ENCODE data around the gene AKAP6.

GRCh38 chr14:32703183-32703621 is 374.1 kb downstream of the AKAP6 start:
- TF ChIP-seq CTCF (IDR thresholded peaks at IDR 0.05; ENCODE audit: low read depth, low read length, missing input control) = no peak
- TF ChIP-seq RAD21 (IDR thresholded peaks at IDR 0.05) = no peak
